ENCODE measurements around the gene DIAPH2.
"Not testable (repeated sequence)": the region's sequence is repeated elsewhere in the genome, so short reads cannot be mapped to it uniquely, and the experiment has no call there.

DIAPH2 gene

DNA sequence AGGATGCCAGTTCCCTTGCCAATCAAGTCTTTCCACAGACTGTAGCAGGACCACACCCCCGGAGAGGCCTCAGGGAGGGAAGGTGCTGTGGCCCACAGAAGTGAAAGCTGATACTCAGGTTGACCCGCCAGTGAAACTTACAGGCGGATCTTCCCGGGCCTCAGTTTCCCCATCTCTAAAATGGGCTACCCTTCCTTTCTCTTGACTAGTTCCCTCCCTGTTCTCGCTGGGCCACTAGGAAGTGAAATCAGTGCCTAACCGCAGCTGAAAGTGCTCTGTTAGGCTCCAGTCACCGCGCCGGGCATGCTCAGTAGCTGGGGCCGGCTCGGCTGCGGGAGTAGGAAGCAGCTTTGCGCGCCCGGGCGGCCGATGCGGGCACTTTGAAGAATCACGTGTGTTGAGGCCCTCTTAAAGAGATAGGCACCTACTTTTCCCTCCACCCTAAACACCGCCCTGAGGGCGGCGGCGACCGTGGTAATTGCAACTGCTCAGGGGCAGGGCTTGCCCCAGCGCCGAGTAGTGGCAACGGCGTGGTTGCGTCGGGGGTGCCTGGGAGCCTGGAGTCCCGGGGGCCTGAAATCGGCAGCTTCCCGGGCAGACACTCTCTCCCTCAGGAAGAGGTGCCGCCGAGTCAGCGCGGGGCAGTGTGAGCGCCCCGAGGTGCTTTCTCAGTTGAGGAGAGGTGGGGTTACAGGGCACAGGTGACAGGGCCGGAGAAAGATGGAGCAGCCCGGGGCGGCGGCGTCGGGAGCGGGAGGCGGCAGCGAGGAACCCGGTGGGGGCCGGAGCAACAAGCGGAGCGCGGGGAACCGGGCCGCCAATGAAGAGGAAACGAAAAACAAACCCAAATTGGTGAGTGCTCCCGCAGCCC is at the start of gene DIAPH2:
TSS of gene DIAPH2 (plus strand) at position 504 of the 871 bp plus-strand sequence.
- peak; percentile 47 for DNase-seq (ENCODE audit: low read depth, low spot score)

DNA sequence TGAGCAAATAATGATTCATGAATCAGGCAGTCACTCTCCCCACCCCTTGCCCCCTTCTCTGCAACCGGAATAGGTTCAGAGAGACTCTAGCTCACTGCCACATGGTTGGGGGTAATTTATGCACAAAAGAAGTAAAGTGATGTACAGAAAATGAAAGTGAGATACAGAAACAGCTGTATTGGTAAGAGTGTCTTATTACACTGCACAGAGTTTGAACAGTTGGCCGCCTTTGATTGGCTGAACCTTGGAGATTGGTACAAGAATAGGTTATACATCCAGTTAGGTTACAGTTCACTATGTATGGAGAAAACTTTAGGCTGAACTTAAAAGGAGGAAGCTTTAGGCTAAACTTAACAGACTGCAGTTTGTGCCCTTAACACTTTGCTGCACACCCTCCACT is 34.6 kb upstream of the DIAPH2 start:
- no peak for DNase-seq (ENCODE audit: low read depth, low spot score)

DNA sequence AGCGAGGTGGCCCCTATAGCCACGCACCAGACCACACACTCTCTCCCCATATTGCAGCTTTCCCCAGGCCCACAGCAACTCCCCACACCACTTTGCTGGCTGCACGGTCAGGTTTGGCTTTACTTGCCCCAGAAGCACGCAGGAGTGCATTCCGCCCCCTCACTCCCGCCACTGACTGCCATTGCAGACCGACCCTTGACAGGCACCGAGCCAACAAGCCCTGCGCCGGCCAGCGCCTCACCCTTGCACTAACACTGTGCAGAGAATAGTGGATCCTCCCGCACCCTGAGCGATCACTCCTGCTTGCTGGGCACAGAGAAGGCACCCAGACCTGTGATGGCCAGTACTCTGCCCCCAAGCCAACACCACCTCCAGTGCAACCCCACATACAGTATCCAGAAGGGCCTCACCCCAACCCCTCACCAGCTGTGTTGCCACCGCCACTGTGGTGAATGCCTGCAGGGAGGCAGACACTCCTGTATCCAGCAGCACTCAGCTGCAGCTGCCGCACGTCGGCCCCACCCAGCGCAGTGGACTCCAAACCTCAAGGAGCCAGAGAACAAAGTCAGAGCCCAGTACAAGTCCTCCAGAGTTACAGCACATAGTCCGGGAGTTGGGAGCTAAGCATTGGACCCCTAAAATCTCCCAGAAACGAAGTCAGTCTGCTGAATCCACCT is 28.6 kb upstream of the DIAPH2 start:
- DNase-seq (ENCODE audit: low read depth, low spot score) = no peak

DNA sequence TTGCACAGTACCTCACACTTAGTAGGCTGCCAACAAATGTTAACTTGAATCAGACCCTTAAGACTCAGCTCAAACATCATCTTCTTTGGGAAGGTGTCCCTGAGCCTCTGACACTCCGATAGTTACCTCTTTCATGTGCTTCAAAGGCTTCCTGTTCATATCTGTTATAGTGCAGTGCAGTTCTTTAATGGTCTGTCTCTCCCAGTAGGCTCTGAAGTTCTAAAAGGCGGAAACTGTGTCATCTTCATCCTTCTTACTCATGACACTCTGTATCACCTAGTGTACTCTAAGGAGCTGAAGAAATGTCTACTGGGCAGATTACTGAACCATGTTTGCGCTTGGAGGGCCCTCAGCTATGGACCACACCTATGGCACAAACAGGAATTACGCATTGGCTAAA is 2.1 kb upstream of the DIAPH2 start:
- no peak for DNase-seq (ENCODE audit: low read depth, low spot score)

DNA sequence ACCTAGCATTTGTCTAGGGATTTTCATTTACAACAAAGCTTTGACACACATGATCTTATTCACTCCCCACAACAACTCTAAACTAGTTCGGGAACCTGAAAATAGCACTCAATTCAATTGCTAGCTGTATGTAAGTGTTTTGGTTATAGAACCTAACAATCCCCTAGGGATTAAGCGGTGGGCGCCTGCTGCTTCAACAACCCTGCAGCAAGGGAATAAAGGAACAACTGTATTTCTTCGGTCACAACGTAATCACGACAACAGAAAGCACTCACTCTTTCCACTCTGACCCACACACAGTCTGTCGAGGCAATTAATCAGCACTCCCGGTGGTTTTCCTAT is 674 bp upstream of the DIAPH2 start:
- DNase-seq (ENCODE audit: low read depth, low spot score) = no peak

DNA sequence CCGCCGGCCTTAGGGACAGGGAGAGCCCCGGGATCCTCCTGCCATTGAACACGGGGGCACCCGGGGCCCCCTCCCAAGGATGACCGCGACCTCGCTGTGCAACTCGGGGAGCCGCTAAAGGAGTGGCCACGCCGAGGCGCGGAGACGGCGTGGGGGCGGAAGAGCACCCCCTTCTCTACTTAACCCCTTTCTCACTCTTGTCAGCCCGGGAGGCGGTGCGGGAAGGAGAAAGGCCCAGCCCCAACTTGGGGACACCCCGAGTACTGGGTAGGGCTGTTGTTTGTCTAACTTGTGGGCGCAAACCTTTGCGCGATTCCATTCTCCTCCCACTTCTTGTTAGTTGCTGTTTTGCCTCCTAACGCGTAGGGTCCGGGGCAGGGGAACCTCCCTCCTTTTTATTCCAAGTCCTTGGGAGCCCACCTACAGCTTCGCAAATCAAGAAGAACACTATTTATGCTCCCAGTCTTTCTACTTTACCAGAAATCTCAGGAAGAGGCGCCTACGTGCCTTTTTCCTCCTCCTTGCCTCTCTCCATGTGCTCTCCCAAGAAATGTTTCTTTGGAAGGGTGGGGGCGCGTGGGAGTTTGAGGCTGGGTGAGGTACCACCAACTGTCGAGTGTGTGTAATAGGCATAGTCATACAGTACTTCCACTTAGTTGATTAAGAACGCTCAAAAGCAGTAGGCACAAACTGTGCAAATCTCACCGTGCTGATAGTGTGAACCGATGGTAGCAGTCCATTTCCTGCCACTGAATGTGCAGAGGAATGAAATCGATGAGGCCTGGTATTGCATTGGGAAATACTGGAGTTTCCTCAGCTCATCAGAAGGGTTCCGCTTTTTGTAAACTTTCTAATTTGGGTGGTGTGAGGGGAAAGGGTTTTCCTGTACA is 813 bp downstream of the DIAPH2 start:
- peak; percentile 1 for DNase-seq (ENCODE audit: low read depth, low spot score)

DNA sequence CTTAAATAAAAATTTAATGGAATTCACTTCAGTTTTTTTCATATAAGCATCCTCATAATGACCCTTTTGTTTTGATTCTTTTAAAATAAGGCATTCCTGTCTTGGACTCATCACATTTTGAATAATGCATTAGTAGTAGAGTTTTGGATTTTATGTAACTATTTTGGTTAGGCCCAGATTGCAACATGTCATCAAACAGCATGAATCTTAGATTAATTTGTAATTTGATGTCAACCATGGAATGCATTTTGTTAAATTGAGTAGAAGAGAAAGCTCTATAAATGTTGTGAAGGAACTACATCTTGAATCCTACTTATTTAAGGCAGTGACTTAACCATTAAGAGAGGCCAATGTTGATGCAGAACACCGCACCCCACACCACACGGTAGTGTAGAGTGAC is 3.1 kb downstream of the DIAPH2 start:
- DNase-seq (ENCODE audit: low read depth, low spot score) = no peak

DNA sequence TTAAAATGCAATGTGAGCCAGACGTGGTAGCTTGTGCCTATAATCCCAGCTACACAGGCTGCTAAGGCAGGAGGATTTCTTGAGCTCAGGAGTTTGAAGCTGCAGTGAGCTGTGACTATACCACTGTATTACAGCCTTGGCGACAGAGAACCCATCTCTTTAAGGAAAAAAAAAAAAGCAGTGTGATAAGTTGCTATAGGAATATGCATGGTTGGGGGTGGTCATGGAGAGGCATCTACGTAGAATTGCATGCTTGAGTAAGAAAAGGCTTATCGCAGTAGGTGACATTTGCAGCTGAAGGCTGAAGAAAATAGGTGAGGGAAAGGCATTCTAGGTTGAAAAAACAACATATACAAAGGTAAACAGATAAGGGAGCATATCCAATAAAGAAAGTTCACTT is 4.1 kb downstream of the DIAPH2 start:
- DNase-seq (ENCODE audit: low read depth, low spot score) = no peak

DNA sequence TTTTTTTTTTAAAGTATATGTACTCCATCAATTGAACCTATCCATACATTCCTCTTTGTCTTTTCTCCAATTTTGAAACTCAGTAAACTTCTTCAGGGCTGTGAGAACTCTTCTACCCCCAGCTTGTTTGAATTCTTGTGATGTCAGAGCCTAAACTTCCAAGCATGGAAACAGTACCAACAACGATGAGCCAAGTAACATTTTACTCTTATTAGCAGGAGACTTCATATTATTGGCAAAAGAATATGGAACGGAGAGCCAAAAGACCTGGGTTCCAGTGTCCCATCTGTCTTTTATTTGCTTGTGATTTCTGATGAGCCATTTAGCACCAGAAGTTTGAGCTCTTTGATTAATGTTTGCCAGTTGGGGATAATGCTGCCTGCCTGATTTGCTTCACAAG is 5.3 kb downstream of the DIAPH2 start:
- DNase-seq (ENCODE audit: low read depth, low spot score) = no peak

DNA sequence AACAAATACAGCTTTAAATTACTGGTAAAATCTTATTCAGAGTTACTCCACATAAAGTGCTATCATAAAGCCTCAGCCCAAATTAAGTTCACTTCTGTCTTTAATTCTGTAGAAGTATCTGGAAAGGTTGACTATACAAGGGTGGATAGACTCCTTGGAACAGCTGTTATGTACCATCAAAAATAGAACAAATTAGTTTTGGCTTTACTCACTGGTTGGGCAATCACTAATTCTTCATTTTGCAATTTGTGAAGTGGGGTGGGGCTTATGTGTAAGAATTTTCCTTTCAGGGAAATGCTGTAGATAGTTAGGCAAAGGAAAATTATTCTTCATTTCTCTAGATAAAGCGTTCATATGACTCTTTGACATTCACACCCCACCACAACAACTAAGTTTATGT is 7.8 kb downstream of the DIAPH2 start:
- no peak for DNase-seq (ENCODE audit: low read depth, low spot score)

DNA sequence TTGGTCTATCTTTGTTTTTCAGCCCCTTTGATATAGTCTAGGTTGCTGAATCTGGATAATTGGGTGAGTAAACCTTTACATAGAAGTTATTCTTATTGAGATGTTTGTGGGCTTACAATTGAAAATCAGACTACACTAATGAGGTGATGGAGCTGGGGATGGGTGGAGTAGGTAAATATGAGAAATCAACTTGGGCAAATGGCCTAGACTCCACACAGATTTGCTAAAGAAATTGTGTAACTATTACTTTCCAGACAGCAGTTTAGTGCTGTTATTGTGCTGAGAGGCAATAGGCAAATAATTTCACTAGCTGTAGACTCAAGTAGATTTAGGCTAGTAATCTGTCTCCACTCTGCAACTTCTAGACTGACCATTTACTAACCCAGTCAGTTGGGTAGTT is 8.2 kb downstream of the DIAPH2 start:
- no peak for DNase-seq (ENCODE audit: low read depth, low spot score)

DNA sequence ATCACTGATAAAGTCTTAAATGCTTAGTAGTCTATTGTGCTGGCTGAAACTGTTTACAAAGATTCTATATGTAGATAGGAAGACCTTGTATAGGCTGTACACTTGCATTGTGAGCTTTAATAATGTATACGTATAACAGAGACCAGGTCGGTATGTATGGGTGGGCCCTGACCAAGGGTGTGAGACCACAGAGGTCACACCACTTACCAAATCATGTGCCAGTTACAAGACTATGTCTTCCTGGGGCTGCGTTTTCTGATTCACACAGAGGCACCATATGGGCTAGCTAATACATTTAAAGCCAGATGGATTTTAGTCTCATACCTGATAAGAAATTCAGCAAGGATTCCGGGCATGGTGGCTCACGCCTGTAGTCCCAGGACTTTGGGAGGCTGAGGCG is 8.8 kb downstream of the DIAPH2 start:
- DNase-seq (ENCODE audit: low read depth, low spot score) = no peak

DNA sequence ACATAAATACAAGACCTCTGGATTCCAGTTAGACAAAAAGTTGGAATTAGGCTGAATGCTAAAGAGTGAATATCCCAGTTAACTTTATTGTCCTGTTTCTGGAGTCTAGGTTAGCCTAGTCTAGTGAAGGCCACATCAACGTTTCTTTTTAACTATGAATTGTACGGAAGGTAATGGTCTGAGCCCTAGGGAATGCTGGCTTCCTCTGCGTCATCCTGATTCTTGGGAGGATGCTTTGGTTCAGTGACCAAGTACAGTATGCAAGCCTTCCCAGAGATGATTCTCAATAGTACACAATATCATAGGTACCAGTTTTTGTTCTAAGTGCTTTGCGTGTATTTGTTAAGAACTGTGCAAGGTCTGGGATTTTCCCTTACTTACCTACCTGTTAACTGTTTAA is 11.8 kb downstream of the DIAPH2 start:
- DNase-seq (ENCODE audit: low read depth, low spot score) = no peak

DNA sequence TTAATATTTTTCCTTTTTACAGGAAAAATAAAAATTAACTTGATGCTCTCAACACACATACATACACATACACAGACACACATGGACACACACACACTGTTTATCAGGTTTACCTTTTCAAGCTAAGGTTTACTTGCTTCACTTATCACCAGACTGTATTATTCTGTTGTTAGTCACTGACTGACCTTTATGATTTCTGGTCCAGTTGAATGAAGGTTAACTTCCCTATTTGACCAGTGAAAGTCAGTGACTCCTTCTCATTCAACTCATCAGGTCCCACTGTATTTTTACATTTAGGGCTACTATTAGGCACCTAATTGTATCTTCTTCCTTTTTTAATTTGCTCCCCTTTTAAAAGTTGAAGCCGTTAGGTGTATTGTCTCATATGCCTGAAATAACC is 16.0 kb downstream of the DIAPH2 start:
- no peak for DNase-seq (ENCODE audit: low read depth, low spot score)

DNA sequence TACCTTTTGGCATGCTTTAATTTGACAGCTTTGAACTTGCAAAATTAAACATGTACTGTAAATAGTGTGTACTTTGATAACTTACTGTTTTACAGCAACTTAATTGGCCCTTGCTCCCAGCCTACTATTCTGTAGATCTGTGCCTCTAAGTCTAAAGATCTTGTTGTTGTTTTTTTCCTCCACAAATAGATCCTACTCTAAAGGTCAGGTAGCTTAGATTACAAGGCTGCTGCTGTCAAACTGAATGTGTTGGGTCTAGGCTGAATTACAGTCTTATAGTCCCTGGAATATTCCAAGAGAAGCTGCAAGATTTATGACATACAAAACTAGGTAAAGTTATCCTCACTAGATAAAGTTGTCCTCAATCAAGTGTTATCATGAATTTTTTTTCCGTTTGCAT is 18.7 kb downstream of the DIAPH2 start:
- DNase-seq (ENCODE audit: low read depth, low spot score) = no peak

DNA sequence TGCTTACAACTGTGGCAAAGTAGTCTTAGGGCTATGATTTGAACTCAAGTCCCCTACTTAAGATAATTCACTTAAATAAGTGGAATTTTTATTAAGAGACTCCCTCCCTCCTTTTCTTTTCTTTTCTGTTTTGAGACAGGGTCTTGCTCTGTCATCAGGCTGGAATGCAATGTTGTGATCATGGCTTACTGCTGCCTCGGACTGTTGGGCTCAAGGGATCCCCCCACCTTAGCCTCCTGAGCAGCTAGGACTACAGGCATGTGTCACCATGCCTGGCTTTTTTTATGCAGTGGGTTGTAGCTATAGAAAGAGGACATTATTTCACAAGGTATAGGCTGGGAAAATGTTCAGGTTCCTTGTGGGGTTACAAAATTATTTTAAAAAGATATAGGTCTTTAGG is 19.2 kb downstream of the DIAPH2 start:
- DNase-seq (ENCODE audit: low read depth, low spot score) = no peak

DNA sequence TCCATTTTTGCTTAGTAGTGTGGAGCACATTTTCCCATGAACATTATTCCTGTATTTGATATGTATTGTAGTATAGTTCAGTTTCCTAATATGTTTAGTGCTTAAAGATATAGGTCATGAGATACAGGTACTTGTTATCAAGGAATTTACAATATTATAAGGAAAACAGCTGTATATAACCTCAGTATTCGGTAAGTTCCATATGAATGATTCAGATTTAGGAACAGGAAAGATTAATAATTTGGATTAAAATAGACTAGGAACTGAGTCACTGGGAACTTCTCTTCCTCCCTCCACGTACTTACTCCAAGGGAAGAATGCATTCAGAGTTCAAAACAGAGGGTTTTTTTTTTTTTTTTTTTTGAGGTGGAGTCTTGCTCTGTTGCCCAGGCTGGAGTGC is 20.0 kb downstream of the DIAPH2 start:
- DNase-seq (ENCODE audit: low read depth, low spot score) = no peak

DNA sequence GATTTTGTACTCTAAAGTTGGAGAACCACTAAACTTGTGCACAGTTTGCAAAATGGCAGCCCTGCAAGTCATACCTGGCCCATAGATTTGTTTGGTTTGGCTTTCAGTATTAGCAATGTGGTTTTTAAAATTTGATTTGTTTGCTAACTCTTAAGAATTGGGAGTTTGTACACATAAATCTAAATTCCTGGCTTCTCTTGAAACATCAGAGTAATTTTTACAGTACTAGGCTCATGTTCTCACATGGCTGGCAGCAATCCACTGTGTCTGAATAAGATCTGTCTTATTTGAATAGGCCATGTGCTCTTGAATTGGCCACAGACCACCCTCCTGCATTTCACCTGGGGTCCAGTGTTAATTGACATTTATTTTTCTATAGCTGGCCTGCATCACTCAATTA is 21.3 kb downstream of the DIAPH2 start:
- no peak for DNase-seq (ENCODE audit: low read depth, low spot score)

DNA sequence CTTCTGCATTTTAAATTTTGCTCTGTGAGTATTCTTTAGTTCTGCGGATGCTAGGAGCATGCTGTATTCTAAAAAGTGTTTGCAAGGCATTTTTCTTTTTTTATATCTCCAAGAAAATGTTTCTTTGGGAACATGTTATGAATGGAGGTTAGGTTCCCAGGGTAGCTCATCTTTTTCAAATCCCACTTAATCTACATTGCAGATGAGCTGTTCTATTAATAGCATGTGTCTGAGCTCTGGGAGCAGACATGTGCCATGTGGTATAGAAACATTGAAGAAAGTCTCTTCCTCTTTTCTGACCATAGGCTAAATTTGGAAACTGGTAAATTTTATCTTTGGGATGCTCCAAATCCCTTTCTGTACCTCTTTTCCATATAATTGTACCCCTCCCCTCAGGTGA is 23.2 kb downstream of the DIAPH2 start:
- no peak for DNase-seq (ENCODE audit: low read depth, low spot score)

DNA sequence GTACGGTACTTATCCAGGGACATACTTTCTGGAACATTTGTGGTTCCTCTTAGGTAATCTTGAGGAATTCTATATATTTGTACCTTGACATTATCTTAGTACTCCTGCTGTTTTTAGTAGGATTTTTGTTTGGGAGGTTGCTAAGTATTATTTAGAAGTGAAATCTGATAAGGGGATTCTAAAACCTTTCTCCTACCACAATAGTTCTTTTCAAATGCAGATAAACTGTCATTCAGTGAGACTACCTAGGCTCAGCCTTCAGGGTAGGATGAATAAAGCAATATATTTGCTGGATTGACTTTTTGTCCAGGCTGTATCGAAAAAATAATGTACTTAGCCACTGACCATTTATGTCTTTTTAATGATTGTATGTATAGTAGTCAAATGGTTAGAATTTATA is 25.4 kb downstream of the DIAPH2 start:
- no peak for DNase-seq (ENCODE audit: low read depth, low spot score)

DNA sequence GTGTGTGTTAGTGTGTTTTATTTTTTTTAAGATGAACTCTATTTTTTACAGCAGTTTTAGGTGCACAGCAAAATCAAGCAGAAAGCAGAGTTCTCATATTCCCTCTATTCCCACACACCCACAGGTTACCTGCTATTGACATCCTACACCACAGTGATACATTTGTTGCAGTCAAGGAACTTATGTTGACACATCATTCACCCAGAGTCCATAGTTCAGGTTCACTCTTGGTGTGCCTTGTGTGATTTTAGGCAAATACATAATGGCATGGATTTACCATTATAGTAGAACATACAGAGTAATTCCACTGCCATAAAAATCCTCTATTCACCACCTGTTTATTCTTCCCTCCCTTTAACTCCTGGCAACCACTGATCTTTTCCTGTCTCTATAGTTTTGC is 28.7 kb downstream of the DIAPH2 start:
- DNase-seq (ENCODE audit: low read depth, low spot score) = no peak

DNA sequence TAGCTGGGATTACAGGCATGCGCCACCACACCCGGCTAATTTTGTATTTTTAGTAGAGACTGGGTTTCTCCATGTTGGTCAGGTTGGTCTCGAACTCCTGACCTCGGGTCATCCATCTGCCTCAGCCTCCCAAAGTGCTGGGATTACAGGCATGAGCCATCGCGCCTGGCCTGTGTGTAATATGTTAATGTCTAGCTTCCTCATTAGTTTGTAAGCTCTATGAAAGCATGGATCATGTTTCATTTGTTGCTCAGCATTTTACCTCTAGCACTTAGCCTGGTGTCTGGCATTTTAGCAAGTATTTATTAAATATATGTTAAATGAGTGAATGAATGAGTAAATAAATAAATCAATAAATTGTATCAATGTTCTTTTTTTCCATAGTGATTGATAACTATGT is 29.8 kb downstream of the DIAPH2 start:
- DNase-seq (ENCODE audit: low read depth, low spot score) = not testable (repeated sequence)

Data from activated CD4-positive, CD25-positive, alpha-beta regulatory T cell treated with anti-CD3 and anti-CD28 coated beads, Interleukin-2, amount 50 U/mL, for 16 hours (primary cell).